ENCODE data around the gene CPSF4L.

GRCh38 chr17:73293480-73293911 lies 31.8 kb upstream of the CPSF4L start:
- TF ChIP-seq CTCF (IDR thresholded peaks at IDR 0.05) (no peak), POLR2A (IDR thresholded peaks at IDR 0.05) (peak in 1 of 2 donors; percentile 48)

Measured in adrenal gland (tissue), 5 donors.